Chondrocyte (in vitro differentiated cells): ENCODE measurements around the gene DVL2. TPM values are rescaled to one million over a fixed set of nuclear protein-coding genes. Genes with fewer than 3 reads are reported as not detected.

Experiments
- DNase-seq: peaks from one replicate; pipeline ENCODE4 v3.0.0; 2021; ENCODE audit warnings: mixed read lengths, low spot score
- H3K27ac Mint-ChIP-seq: one replicate; pipeline ENCODE4 v1.8.0; 2021; ENCODE audit warnings: mild to moderate bottlenecking, moderate library complexity, mixed read lengths; ENCODE audit not compliant: unreplicated experiment
- H3K27me3 Mint-ChIP-seq: 2 replicates; pipeline ENCODE4 v1.8.0; 2021; ENCODE audit warnings: low read depth, mixed read lengths
- H3K36me3 Mint-ChIP-seq: 2 replicates; pipeline ENCODE4 v1.8.0; 2021; ENCODE audit warnings: low read depth, mixed read lengths
- H3K4me1 Mint-ChIP-seq: 2 replicates; pipeline ENCODE4 v1.8.0; 2021; ENCODE audit warnings: low read depth, mild to moderate bottlenecking, mixed read lengths
- H3K4me3 Mint-ChIP-seq: one replicate; pipeline ENCODE4 v1.8.0; 2021; ENCODE audit warnings: mild to moderate bottlenecking, moderate library complexity, mixed read lengths; ENCODE audit not compliant: unreplicated experiment
- H3K9me3 Mint-ChIP-seq: 2 replicates; pipeline ENCODE4 v1.8.0; 2021; ENCODE audit warnings: low read depth, mixed read lengths
- CTCF ChIP-seq: fragments of 200-600 bp; sonication (generic); IDR thresholded peaks from 2 replicates; pipeline ENCODE4 v1.5.0; 2021; ENCODE audit warnings: antibody characterized with exemption, mild to moderate bottlenecking, moderate library complexity
- total RNA-seq: library from RNA; stranded (reverse); gene quantifications from 3 replicates; pipeline ENCODE4 v1.2.1, GENCODE V29; 2021

The DVL2 gene
- total RNA-seq, 1 donor from 2014 or later = 58.8 TPM

GRCh38 chr17:7254511-7254910 lies 20.2 kb upstream of the DVL2 start:
- H3K9me3 Mint-ChIP-seq = no peaks in the 10 kb centered on the region
- no peak for DNase-seq
- H3K36me3 Mint-ChIP-seq = peaks cover 22% of the 10 kb centered on the region
- peaks cover 30% of the 10 kb centered on the region for H3K4me1 Mint-ChIP-seq
- TF ChIP-seq CTCF = no peak
- H3K27me3 Mint-ChIP-seq = no peaks in the 10 kb centered on the region
- no peak overlapping the region for H3K4me3 Mint-ChIP-seq
- H3K27ac Mint-ChIP-seq = no peak overlapping the region

GRCh38 chr17:7253082-7253481 lies 18.8 kb upstream of the DVL2 start:
- peak overlapping the region; percentile 98 for H3K4me3 Mint-ChIP-seq
- no peaks in the 10 kb centered on the region for H3K9me3 Mint-ChIP-seq
- DNase-seq = no peak
- H3K27ac Mint-ChIP-seq = peak overlapping the region; percentile 100
- peaks cover 17% of the 10 kb centered on the region for H3K36me3 Mint-ChIP-seq
- peaks cover 41% of the 10 kb centered on the region for H3K4me1 Mint-ChIP-seq
- H3K27me3 Mint-ChIP-seq = no peaks in the 10 kb centered on the region
- TF ChIP-seq CTCF = no peak

- Mint-ChIP-seq H3K27ac (peak within 1 kb of the TSS; percentile 100), H3K9me3 (no peaks in the 10 kb centered on the region), H3K4me1 (peaks cover 41% of the 10 kb centered on the region), H3K36me3 (peaks cover 15% of the 10 kb centered on the region), H3K4me3 (peak within 1 kb of the TSS; percentile 98), H3K27me3 (no peaks in the 10 kb centered on the region)
- TF ChIP-seq CTCF = peak; percentile 54
- peak; percentile 96 for DNase-seq
Measured at GRCh38 chr17:7252176-7253043, 18.1 kb upstream of the DVL2 start, which contains the start of gene ELP5. Gene ELP5, plus strand, starts transcription at chr17:7252215. Its CDS starts 336 bp downstream, at chr17:7252551.

GRCh38 chr17:7251661-7252175 lies 17.4 kb upstream of the DVL2 start, which contains the start of gene CTDNEP1:
Gene CTDNEP1, minus strand, starts transcription at chr17:7251734. Its CDS starts 438 bp downstream, at chr17:7251296.
- H3K4me3 Mint-ChIP-seq = peak within 1 kb of the TSS; percentile 98
- H3K4me1 Mint-ChIP-seq = peaks cover 41% of the 10 kb centered on the region
- H3K36me3 Mint-ChIP-seq = peaks cover 11% of the 10 kb centered on the region
- TF ChIP-seq CTCF = no peak
- DNase-seq = peak; percentile 99
- no peaks in the 10 kb centered on the region for H3K9me3 Mint-ChIP-seq
- peak within 1 kb of the TSS; percentile 100 for H3K27ac Mint-ChIP-seq
- no peaks in the 10 kb centered on the region for H3K27me3 Mint-ChIP-seq

GRCh38 chr17:7250695-7251627 lies 16.6 kb upstream of the DVL2 start:
- peak overlapping the region; percentile 98 for H3K4me3 Mint-ChIP-seq
- peaks cover 41% of the 10 kb centered on the region for H3K4me1 Mint-ChIP-seq
- no peaks in the 10 kb centered on the region for H3K9me3 Mint-ChIP-seq
- TF ChIP-seq CTCF = no peak
- no peaks in the 10 kb centered on the region for H3K27me3 Mint-ChIP-seq
- no peak for DNase-seq
- peaks cover 12% of the 10 kb centered on the region for H3K36me3 Mint-ChIP-seq
- H3K27ac Mint-ChIP-seq = peak overlapping the region; percentile 92
